Gastroesophageal sphincter (tissue), 3 donors: ENCODE data around the gene GALNT2.

Experiments used
- EP300 ChIP-seq: sonication (generic); formaldehyde crosslinking; IDR thresholded peaks from one replicate; pipeline ENCODE4 v1.6.1; 2017; ENCODE audit warnings: antibody characterized with exemption, mild to moderate bottlenecking
- POLR2A ChIP-seq, 2 donors: fragments of 450-650 bp; IDR thresholded peaks; one replicate each; pipeline ENCODE4 v1.6.1; 2017; ENCODE audit warnings: antibody characterized with exemption in 2 of 2, mild to moderate bottlenecking in 2 of 2, moderate library complexity in 1 of 2
- POLR2AphosphoS5 ChIP-seq: sonication (generic); formaldehyde crosslinking; IDR thresholded peaks from one replicate; pipeline ENCODE4 v1.6.1; 2017; ENCODE audit warnings: antibody characterized with exemption
- TF ChIP-seq, protein P1 (sequence below), 4 experiments: fragments of 200-600 bp in 2 of 4; fragments of 450-650 bp in 2 of 4; sonication (generic) in 1 of 4; IDR thresholded peaks; one replicate each; pipeline ENCODE4 v1.5.1; 2017 to 2019; ENCODE audit warnings: antibody characterized with exemption in 4 of 4, mild to moderate bottlenecking in 2 of 4, moderate library complexity in 2 of 4

DNA sequence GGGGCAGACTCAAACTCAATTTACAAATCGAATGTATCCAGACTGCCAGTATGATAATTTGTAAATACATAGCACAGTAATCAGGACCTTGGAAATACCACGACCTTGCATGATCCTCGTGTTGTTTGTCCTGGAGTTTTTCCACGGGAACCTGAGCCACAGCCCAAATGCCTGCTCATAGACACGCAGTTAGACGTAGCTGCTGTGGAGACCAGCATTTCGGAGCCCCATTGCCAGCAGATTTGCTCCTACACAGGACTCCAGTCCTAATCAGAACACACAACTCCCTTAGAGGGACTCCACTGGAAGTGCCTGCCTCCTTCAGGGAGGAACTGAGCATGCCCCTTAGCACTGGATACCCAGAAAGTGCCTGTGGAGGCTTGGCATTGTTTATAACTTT is 163.2 kb downstream of the GALNT2 start:
- TF ChIP-seq, protein P1, sequence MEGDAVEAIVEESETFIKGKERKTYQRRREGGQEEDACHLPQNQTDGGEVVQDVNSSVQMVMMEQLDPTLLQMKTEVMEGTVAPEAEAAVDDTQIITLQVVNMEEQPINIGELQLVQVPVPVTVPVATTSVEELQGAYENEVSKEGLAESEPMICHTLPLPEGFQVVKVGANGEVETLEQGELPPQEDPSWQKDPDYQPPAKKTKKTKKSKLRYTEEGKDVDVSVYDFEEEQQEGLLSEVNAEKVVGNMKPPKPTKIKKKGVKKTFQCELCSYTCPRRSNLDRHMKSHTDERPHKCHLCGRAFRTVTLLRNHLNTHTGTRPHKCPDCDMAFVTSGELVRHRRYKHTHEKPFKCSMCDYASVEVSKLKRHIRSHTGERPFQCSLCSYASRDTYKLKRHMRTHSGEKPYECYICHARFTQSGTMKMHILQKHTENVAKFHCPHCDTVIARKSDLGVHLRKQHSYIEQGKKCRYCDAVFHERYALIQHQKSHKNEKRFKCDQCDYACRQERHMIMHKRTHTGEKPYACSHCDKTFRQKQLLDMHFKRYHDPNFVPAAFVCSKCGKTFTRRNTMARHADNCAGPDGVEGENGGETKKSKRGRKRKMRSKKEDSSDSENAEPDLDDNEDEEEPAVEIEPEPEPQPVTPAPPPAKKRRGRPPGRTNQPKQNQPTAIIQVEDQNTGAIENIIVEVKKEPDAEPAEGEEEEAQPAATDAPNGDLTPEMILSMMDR (IDR thresholded peaks at IDR 0.05): no peak
- TF ChIP-seq POLR2A (IDR thresholded peaks at IDR 0.05): no peak
- TF ChIP-seq POLR2AphosphoS5: no peak
- TF ChIP-seq EP300: no peak
